Progenitor cell of endocrine pancreas (in vitro differentiated cells): Measurements from ENCODE around the gene INPP5E. TPM values are rescaled to one million over a fixed set of nuclear protein-coding genes. Genes with fewer than 3 reads are reported as not detected.

ENCODE experiments used
- DNase-seq: peaks from one replicate; pipeline ENCODE4 v3.0.0; 2021; ENCODE audit warnings: low spot score; ENCODE audit not compliant: unreplicated experiment
- H3K27ac Mint-ChIP-seq: 2 replicates; pipeline ENCODE4 v1.8.0; 2021; ENCODE audit warnings: mild to moderate bottlenecking, moderate library complexity, mixed read lengths
- H3K27me3 Mint-ChIP-seq: 2 replicates; pipeline ENCODE4 v1.8.0; 2021; ENCODE audit warnings: mixed read lengths
- H3K36me3 Mint-ChIP-seq: 2 replicates; pipeline ENCODE4 v1.8.0; 2022; ENCODE audit warnings: mixed read lengths; ENCODE audit not compliant: insufficient read depth
- H3K4me1 Mint-ChIP-seq: 2 replicates; pipeline ENCODE4 v1.8.0; 2021; ENCODE audit warnings: low read depth, mixed read lengths
- H3K4me3 Mint-ChIP-seq: 2 replicates; pipeline ENCODE4 v1.8.0; 2021; ENCODE audit warnings: low read depth, mild to moderate bottlenecking, moderate library complexity, mixed read lengths
- H3K9me3 Mint-ChIP-seq: 2 replicates; pipeline ENCODE4 v1.8.0; 2021; ENCODE audit warnings: low read depth, mixed read lengths
- CTCF ChIP-seq: fragments of 200-600 bp; sonication (generic); IDR thresholded peaks from one replicate; pipeline ENCODE4 v1.5.0; 2021; ENCODE audit warnings: antibody characterized with exemption, mild to moderate bottlenecking; ENCODE audit not compliant: unreplicated experiment
- total RNA-seq: library from RNA; stranded (reverse); gene quantifications from 2 replicates; pipeline ENCODE4 v1.2.1, GENCODE V29; 2021

Gene INPP5E
- total RNA-seq, 1 donor from 2014 or later = 25.1 TPM

DNA sequence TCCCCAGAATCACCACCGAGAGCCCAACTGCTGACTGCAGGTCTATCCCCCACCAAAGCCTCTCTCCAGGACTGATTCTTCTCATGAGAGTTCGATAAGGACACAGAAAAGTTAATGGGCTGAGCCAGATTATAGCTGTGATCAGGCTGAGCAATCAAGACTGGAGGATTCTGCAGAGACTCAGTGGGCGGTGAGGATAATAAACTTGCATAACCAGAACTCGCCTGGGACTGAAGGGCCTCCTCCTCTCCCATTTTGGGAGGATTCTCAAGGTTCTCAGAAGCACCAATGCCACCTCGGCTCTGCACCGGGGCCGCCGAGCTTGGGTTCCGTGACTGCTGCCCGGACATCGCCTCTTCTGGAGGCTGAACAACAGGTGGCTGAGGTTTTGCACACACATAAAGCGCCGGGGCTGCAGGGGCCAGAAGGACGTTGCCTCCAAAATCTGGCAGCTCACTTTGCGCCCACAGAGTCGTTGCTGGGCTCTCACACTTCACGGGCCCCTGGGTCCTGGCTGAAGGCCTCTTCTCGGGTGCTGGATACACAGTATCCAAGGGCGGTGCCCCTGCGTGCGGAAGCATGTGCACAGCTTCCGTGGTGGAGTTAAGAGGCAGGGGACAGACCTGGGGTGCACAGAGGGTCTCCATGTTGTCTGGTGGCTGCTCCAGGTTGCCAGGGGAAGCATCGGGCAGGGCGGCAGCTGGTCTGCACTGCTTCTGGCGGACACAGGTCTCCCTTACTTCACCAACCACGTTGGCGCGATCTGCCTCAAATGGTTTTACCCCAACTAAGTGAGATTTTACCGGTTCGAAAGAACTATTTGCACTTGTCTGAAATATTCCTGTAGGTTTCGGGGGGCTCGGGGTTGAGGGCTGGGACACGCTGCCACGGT lies 35.6 kb upstream of the INPP5E start:
- Mint-ChIP-seq H3K27ac (no peak overlapping the region), H3K4me3 (no peak overlapping the region), H3K9me3 (no peaks in the 10 kb centered on the region), H3K36me3 (peaks cover 5% of the 10 kb centered on the region), H3K27me3 (no peaks in the 10 kb centered on the region), H3K4me1 (peaks cover 12% of the 10 kb centered on the region)
- TF ChIP-seq CTCF = no peak
- no peak for DNase-seq

DNA sequence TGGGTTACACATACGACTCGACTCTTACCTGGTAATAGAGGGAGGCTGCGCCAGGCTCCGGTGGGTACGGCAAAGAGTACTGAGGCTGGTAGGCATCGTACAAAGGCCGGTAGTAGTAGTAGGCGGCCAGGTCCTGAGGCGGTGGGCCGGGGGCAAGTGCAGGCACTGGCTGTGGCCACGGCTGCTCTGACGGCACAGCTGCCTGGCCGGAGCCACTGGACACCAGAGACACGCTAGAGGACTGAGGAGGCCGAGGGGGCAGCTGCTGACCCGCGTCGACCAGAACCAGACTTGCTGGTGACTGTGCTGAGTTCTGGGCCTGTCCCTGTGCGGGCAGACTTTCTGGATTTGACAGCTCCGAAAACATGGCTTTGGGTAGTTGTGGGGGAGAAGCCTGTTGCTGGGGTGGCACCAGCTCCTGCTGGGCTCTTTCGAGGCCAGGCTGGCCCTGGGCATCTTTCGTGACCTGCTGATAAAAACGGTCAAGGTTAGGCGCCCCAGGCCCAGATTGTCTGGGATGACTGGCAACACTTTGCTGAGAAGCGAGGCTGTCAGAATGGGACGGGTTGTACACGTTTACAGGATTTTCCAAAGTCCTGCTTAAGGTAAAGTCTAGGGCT lies 34.5 kb upstream of the INPP5E start:
- no peak for TF ChIP-seq CTCF
- H3K4me1 Mint-ChIP-seq = peaks cover 7% of the 10 kb centered on the region
- no peaks in the 10 kb centered on the region for H3K27me3 Mint-ChIP-seq
- H3K36me3 Mint-ChIP-seq = peaks cover 6% of the 10 kb centered on the region
- H3K9me3 Mint-ChIP-seq = no peaks in the 10 kb centered on the region
- H3K27ac Mint-ChIP-seq = no peak overlapping the region
- no peak for DNase-seq
- H3K4me3 Mint-ChIP-seq = no peak overlapping the region

- Mint-ChIP-seq H3K36me3 (peaks cover 5% of the 10 kb centered on the region), H3K9me3 (no peaks in the 10 kb centered on the region), H3K4me1 (peaks cover under 1% of the 10 kb centered on the region), H3K4me3 (no peak overlapping the region), H3K27me3 (no peaks in the 10 kb centered on the region), H3K27ac (no peak overlapping the region)
- DNase-seq = no peak
- TF ChIP-seq CTCF = no peak
Measured at GRCh38 chr9:136473354-136473721, 33.7 kb upstream of the INPP5E start.

- TF ChIP-seq CTCF = no peak
- no peaks in the 10 kb centered on the region for H3K27me3 Mint-ChIP-seq
- H3K4me3 Mint-ChIP-seq = no peak overlapping the region
- DNase-seq = no peak
- no peaks in the 10 kb centered on the region for H3K4me1 Mint-ChIP-seq
- H3K36me3 Mint-ChIP-seq = peaks cover 5% of the 10 kb centered on the region
- H3K27ac Mint-ChIP-seq = no peak overlapping the region
- no peaks in the 10 kb centered on the region for H3K9me3 Mint-ChIP-seq
Measured at GRCh38 chr9:136472640-136473353, 33.2 kb upstream of the INPP5E start.

DNA sequence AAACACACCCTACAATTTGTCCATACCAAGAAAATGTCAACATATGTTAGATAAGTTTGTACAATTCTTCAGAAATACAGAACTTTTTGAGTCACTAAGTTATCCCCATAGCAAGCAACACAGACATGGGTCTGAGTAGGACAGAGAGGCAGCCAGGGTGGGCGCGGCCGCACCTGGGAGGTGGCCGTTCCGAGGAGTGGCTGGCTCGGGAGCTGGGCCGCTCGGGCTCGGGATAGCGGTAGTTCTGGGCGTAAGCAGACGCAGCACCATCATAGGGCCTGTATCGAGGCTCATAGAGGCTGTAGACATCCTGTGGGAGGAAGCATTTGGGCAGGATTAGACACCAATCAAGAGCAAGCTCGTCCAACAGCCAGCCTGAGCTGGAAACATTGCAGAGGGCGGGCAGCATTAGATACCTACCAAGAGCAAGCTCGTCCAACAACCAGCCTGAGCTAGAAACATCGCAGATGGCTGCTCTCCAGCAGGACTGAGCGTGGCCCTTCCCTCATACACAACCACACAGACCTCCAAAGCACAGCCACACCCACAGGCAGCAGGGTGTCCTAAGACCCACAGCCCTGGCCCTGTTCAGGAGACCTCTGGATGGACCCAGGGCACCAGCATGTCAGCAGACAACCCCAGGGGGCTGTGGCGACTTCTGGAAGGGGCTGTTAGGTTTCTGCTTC lies 32.3 kb upstream of the INPP5E start:
- no peak for TF ChIP-seq CTCF
- no peak overlapping the region for H3K27ac Mint-ChIP-seq
- no peak overlapping the region for H3K4me3 Mint-ChIP-seq
- no peaks in the 10 kb centered on the region for H3K9me3 Mint-ChIP-seq
- H3K4me1 Mint-ChIP-seq = no peaks in the 10 kb centered on the region
- no peak for DNase-seq
- H3K36me3 Mint-ChIP-seq = peaks cover 5% of the 10 kb centered on the region
- H3K27me3 Mint-ChIP-seq = no peaks in the 10 kb centered on the region
